ENCODE measurements around the gene RASD1.

DNA sequence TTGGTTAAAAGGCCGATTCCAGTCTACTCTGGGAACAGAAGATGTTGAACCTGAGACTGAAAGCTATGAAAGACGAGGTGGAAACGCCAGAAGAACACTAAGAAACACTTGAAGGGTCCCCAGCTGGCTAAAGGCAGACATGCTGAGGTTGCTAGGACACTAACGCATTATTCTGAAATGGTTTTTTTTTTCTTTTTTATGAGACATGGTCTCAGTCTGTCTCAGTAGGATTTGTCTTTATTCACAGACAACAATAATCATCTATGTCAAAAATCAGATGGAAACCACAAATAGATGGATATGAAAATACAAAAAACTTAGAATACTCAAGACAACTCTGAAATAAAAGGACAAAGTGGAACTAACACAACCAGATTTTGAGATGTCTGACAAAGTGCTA is 35.0 kb upstream of the RASD1 start:
- TF ChIP-seq, protein P1, sequence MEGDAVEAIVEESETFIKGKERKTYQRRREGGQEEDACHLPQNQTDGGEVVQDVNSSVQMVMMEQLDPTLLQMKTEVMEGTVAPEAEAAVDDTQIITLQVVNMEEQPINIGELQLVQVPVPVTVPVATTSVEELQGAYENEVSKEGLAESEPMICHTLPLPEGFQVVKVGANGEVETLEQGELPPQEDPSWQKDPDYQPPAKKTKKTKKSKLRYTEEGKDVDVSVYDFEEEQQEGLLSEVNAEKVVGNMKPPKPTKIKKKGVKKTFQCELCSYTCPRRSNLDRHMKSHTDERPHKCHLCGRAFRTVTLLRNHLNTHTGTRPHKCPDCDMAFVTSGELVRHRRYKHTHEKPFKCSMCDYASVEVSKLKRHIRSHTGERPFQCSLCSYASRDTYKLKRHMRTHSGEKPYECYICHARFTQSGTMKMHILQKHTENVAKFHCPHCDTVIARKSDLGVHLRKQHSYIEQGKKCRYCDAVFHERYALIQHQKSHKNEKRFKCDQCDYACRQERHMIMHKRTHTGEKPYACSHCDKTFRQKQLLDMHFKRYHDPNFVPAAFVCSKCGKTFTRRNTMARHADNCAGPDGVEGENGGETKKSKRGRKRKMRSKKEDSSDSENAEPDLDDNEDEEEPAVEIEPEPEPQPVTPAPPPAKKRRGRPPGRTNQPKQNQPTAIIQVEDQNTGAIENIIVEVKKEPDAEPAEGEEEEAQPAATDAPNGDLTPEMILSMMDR (IDR thresholded peaks at IDR 0.05; ENCODE audit: low read depth, low read length, missing input control), result no peak
- TF ChIP-seq, protein P2, sequence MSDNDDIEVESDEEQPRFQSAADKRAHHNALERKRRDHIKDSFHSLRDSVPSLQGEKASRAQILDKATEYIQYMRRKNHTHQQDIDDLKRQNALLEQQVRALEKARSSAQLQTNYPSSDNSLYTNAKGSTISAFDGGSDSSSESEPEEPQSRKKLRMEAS (IDR thresholded peaks at IDR 0.05), result no peak
- TF ChIP-seq GABPA (IDR thresholded peaks at IDR 0.05 in 1 of 2, conservative IDR thresholded peaks at IDR 0.05 in 1 of 2) (no peak), RAD21 (IDR thresholded peaks at IDR 0.05) (no peak), SP1 (IDR thresholded peaks at IDR 0.05) (no peak), EGR1 (IDR thresholded peaks at IDR 0.05; ENCODE audit: low read depth in 2 of 2) (no peak)
- TF ChIP-seq, protein P3, sequence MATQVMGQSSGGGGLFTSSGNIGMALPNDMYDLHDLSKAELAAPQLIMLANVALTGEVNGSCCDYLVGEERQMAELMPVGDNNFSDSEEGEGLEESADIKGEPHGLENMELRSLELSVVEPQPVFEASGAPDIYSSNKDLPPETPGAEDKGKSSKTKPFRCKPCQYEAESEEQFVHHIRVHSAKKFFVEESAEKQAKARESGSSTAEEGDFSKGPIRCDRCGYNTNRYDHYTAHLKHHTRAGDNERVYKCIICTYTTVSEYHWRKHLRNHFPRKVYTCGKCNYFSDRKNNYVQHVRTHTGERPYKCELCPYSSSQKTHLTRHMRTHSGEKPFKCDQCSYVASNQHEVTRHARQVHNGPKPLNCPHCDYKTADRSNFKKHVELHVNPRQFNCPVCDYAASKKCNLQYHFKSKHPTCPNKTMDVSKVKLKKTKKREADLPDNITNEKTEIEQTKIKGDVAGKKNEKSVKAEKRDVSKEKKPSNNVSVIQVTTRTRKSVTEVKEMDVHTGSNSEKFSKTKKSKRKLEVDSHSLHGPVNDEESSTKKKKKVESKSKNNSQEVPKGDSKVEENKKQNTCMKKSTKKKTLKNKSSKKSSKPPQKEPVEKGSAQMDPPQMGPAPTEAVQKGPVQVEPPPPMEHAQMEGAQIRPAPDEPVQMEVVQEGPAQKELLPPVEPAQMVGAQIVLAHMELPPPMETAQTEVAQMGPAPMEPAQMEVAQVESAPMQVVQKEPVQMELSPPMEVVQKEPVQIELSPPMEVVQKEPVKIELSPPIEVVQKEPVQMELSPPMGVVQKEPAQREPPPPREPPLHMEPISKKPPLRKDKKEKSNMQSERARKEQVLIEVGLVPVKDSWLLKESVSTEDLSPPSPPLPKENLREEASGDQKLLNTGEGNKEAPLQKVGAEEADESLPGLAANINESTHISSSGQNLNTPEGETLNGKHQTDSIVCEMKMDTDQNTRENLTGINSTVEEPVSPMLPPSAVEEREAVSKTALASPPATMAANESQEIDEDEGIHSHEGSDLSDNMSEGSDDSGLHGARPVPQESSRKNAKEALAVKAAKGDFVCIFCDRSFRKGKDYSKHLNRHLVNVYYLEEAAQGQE (IDR thresholded peaks at IDR 0.05), result no peak

Data from liver (tissue), 3 donors.